ENCODE results near the gene OR10T2. TPM values are rescaled to one million over a fixed set of nuclear protein-coding genes. Genes with fewer than 3 reads are reported as not detected.

OR10T2 gene
- total and polyA plus RNA-seq, 2 of the 4 experiments (the other 2 are of a cell fraction) = not detected

GRCh38 chr1:158393476-158393875, 5.8 kb downstream of the OR10T2 start:
- in situ Hi-C loops (cut with MboI; ENCODE audit: low sequenced_read_pairs) = no loop called here

More at GRCh38 chr1:158393476-158393875, 5.8 kb downstream of the OR10T2 start:
- no peak overlapping the region for H3K56ac ChIP-seq (ENCODE audit: extremely low read depth, insufficient read depth, low read length)
- no peak overlapping the region for H2AK5ac ChIP-seq (ENCODE audit: low read depth, low read length)
- TF ChIP-seq POLR2A (IDR thresholded peaks at IDR 0.05; ENCODE audit: low read depth, low read length) = no peak
- TF ChIP-seq SMC3 (IDR thresholded peaks at IDR 0.05; ENCODE audit: low read depth, low read length) = no peak
- TF ChIP-seq FOS (IDR thresholded peaks at IDR 0.05; ENCODE audit: low read depth, low read length) = no peak
- no peak for TF ChIP-seq MAZ (IDR thresholded peaks at IDR 0.05; ENCODE audit: borderline replicate concordance, low read depth, low read length)
- no peak for TF ChIP-seq NFE2L2 (IDR thresholded peaks at IDR 0.05; ENCODE audit: low read depth, low read length)
- no peak for TF ChIP-seq CHD1 (IDR thresholded peaks at IDR 0.05; ENCODE audit: low read depth, low read length)
- no peak for TF ChIP-seq MAFK (IDR thresholded peaks at IDR 0.05; ENCODE audit: low read depth, low read length)
- no peak for TF ChIP-seq RCOR1 (IDR thresholded peaks at IDR 0.05; ENCODE audit: insufficient replicate concordance, low read length)
- no peak for TF ChIP-seq MXI1 (IDR thresholded peaks at IDR 0.05; ENCODE audit: borderline replicate concordance, low read depth, low read length)
- TF ChIP-seq CTCF (conservative IDR thresholded peaks at IDR 0.05; ENCODE audit: low read depth, low read length) = no peak
- no peak for TF ChIP-seq BHLHE40 (IDR thresholded peaks at IDR 0.05; ENCODE audit: low read depth, low read length)
- no peak for TF ChIP-seq ELK1 (IDR thresholded peaks at IDR 0.05; ENCODE audit: borderline replicate concordance, low read depth, low read length)
- no peak for TF ChIP-seq RFX5 (IDR thresholded peaks at IDR 0.05; ENCODE audit: low read depth, low read length)
- TF ChIP-seq CEBPB (IDR thresholded peaks at IDR 0.05; ENCODE audit: low read depth, low read length) = no peak
- no peaks in the 10 kb centered on the region for H3K9me3 ChIP-seq (ENCODE audit: control insufficient read depth, insufficient read depth, low read length)
- H4K8ac ChIP-seq (ENCODE audit: low read depth in 2 of 2, low read length in 2 of 2) = no peak overlapping the region
- no peak for DNase-seq
- intact Hi-C loops (cut with micrococcal nuclease) = no loop called here
- no CpG with 5 or more reads among the region's 5 CpGs for WGBS, 2 experiments (ENCODE audit: extremely low coverage in 2 of 2, insufficient read length in 1 of 2)
- ChIA-PET CTCF (no interaction called here), POLR2A (ENCODE audit: unreplicated experiment) (no interaction called here)
- ATAC-seq (ENCODE audit: low read depth) = no peak
- dilution Hi-C loops (cut with HindIII; ENCODE audit: low sequenced_read_pairs, unreplicated experiment) = no loop called here
- no peaks in the 10 kb centered on the region for H3K79me1 ChIP-seq (ENCODE audit: low read depth in 1 of 2, low read length in 2 of 2)
- H3K36me3 ChIP-seq (ENCODE audit: control insufficient read depth, insufficient read depth, low read length) = no peaks in the 10 kb centered on the region
- no peaks in the 10 kb centered on the region for H4K20me1 ChIP-seq (ENCODE audit: insufficient read depth, low read length)
- H3K27ac ChIP-seq (ENCODE audit: insufficient read depth, low read length) = no peak overlapping the region
- no peak overlapping the region for H3K4me3 ChIP-seq (ENCODE audit: insufficient read depth, low read depth, low read length)
- H3K4me2 ChIP-seq (ENCODE audit: low read depth, low read length) = no peak overlapping the region
- H2BK120ac ChIP-seq (ENCODE audit: low read depth, low read length) = no peak overlapping the region
- no peak overlapping the region for H3K14ac ChIP-seq (replicated peaks; ENCODE audit: low read depth, low read length)
- H2BK20ac ChIP-seq (ENCODE audit: low read depth, low read length) = no peak overlapping the region
- no peak overlapping the region for H3K9ac ChIP-seq (ENCODE audit: low read depth, low read length)
- BruUV-seq (replicated peaks) = no TSS peak
- H2BK15ac ChIP-seq (ENCODE audit: low read depth, low read length) = no peak overlapping the region
- no peaks in the 10 kb centered on the region for H3K27me3 ChIP-seq (ENCODE audit: control insufficient read depth, insufficient read depth, low read length)
- H4K5ac ChIP-seq (ENCODE audit: low read depth, low read length) = no peak overlapping the region
- no peaks in the 10 kb centered on the region for H3K9me1 ChIP-seq (ENCODE audit: insufficient read depth, low read length)
- H2AK9ac ChIP-seq (replicated peaks; ENCODE audit: low read depth, low read length, poor library complexity) = no peak overlapping the region
- no peak overlapping the region for H3K4ac ChIP-seq (ENCODE audit: low read depth, low read length)
- no peak overlapping the region for H3K23ac ChIP-seq (ENCODE audit: low read depth, low read length)
- no peak overlapping the region for H2AFZ ChIP-seq (replicated peaks; ENCODE audit: low read length, poor library complexity)
- no peak overlapping the region for H4K91ac ChIP-seq (ENCODE audit: insufficient read depth, low read depth, low read length)
- H3K4me1 ChIP-seq (ENCODE audit: control insufficient read depth, insufficient read depth, low read length) = no peaks in the 10 kb centered on the region
- no peak overlapping the region for H2BK5ac ChIP-seq (ENCODE audit: low read depth, low read length, poor library complexity, severe bottlenecking)
- no peak overlapping the region for H3K18ac ChIP-seq (ENCODE audit: low read depth, low read length)

Data from IMR-90 (cell line).